Activated naive CD8-positive, alpha-beta T cell treated with anti-CD3 and anti-CD28 coated beads, Interleukin-2, amount 50 U/mL, for 24 hours (primary cell): ENCODE data around the gene OGFR.

Source experiments
- ATAC-seq: fragments of 150-1000 bp; cut with Tn5 transposase; one replicate; pipeline ENCODE4 v1.10.0; 2021
- DNase-seq: peaks from one replicate; pipeline ENCODE4 v3.0.0; 2021
- H3K27ac Mint-ChIP-seq: one replicate; pipeline ENCODE4 v1.8.0; 2021; ENCODE audit warnings: mild to moderate bottlenecking, mixed read lengths
- H3K27me3 Mint-ChIP-seq: one replicate; pipeline ENCODE4 v1.8.0; 2021; ENCODE audit warnings: mixed read lengths
- H3K36me3 Mint-ChIP-seq: one replicate; pipeline ENCODE4 v1.8.0; 2021; ENCODE audit warnings: low read depth, mixed read lengths
- H3K4me1 Mint-ChIP-seq: one replicate; pipeline ENCODE4 v1.8.0; 2021; ENCODE audit warnings: mixed read lengths
- H3K4me3 Mint-ChIP-seq: one replicate; pipeline ENCODE4 v1.8.0; 2021; ENCODE audit warnings: mild to moderate bottlenecking, moderate library complexity, mixed read lengths
- H3K9me3 Mint-ChIP-seq: one replicate; pipeline ENCODE4 v1.8.0; 2021; ENCODE audit warnings: mixed read lengths

The OGFR gene

DNA sequence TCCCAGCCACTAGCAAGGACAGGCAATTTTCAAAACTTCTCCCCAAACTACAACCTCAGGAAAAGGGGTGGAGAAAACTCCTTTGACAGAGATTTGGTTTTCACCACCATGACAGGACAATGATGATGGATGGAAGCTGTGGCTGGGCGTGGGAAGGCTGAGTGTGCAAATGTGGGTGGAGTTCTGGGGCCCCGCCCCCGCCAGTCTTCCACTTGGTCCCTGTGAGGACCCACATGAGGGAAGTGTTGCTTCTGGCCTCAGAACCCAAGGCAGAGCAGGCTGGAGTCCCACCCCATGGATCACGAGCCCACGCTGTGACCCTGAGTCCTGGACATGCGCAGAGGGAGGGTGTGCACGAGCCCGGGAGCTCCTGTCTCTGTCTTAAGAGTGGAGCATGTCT is 29.9 kb upstream of the OGFR start:
- no peak for ATAC-seq
- peak overlapping the region; percentile 42 for H3K27ac Mint-ChIP-seq
- H3K4me3 Mint-ChIP-seq = no peak overlapping the region
- H3K36me3 Mint-ChIP-seq = no peaks in the 10 kb centered on the region
- H3K9me3 Mint-ChIP-seq = no peaks in the 10 kb centered on the region
- H3K4me1 Mint-ChIP-seq = peaks cover 46% of the 10 kb centered on the region
- DNase-seq = peak; percentile 33
- no peaks in the 10 kb centered on the region for H3K27me3 Mint-ChIP-seq

DNA sequence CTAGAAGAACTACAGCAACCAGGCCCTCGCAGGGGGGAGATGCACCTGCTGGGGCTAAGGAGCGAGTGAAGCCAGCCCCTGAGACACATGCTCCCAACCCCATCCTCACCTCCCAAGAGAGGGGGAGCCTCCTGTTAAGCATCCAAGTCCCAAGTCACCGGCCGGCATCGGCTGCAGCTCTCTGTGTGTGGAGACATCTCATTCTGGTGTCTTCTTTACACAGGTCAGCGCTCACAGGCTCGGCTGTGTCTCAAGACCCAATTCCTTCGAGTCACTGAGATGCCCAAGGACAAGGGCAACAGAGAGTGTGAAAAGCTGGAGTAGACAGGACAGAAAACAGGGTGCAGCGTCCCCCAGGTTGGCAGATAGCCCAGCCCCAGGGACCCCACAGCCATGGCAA is 29.4 kb upstream of the OGFR start:
- no peak for ATAC-seq
- Mint-ChIP-seq H3K9me3 (no peaks in the 10 kb centered on the region), H3K36me3 (no peaks in the 10 kb centered on the region), H3K27me3 (no peaks in the 10 kb centered on the region), H3K27ac (no peak overlapping the region), H3K4me1 (peaks cover 46% of the 10 kb centered on the region), H3K4me3 (no peak overlapping the region)
- DNase-seq = no peak

- Mint-ChIP-seq H3K9me3 (no peaks in the 10 kb centered on the region), H3K4me1 (peaks cover 46% of the 10 kb centered on the region), H3K4me3 (peak overlapping the region; percentile 61), H3K27ac (peak overlapping the region; percentile 96), H3K27me3 (no peaks in the 10 kb centered on the region), H3K36me3 (no peaks in the 10 kb centered on the region)
- ATAC-seq (no peak), DNase-seq (no peak)
Observed at GRCh38 chr20:62776035-62776691, 28.5 kb upstream of the OGFR start.

DNA sequence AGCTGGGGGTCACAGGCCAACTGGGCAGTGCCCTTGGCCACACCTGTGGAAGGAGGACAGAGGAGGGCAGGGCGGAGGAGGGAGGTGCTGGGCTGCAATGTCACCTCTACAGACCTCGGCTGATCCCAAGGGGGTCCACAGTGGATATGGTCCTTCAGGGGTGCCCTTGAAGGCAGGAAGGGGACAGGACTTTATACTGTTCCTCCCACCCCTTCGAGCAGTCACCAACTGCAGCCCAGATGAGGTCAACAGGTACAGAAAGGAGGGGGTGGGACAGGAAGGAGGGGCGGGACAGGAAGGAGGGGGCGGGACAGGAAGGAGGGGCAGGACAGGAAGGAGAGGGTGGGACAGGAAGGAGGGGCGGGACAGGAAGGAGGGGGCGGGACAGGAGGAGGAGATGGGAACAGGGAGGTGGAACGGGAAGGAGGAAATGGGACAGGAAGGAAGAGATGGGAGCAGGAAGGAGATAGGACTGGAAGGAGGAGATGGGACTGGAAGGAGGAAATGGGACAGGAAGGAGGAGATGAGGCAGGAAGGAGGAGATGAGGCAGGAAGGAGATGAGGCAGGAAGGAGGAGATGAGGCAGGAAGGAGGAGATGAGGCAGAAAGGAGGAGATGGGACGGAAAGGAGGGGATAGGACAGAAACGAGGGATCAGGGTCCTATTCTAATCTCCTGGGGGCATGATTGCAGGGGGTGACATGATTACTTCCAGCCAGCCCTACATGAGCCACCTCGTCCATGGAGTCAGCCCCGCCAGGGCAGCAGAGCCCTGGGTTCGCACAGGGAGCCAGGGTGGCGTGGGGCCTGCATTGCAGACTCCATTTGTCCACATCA is 27.7 kb upstream of the OGFR start:
- DNase-seq = peak; percentile 66
- Mint-ChIP-seq H3K4me3 (peak overlapping the region; percentile 67), H3K9me3 (no peaks in the 10 kb centered on the region), H3K27me3 (no peaks in the 10 kb centered on the region), H3K27ac (peak overlapping the region; percentile 96), H3K4me1 (peaks cover 46% of the 10 kb centered on the region), H3K36me3 (no peaks in the 10 kb centered on the region)
- peak; percentile 74 for ATAC-seq

- H3K27ac Mint-ChIP-seq = peak overlapping the region; percentile 96
- H3K4me3 Mint-ChIP-seq = no peak overlapping the region
- H3K27me3 Mint-ChIP-seq = no peaks in the 10 kb centered on the region
- no peak for DNase-seq
- no peak for ATAC-seq
- H3K36me3 Mint-ChIP-seq = no peaks in the 10 kb centered on the region
- H3K9me3 Mint-ChIP-seq = no peaks in the 10 kb centered on the region
- peaks cover 43% of the 10 kb centered on the region for H3K4me1 Mint-ChIP-seq
Observed at GRCh38 chr20:62777528-62777830, 27.2 kb upstream of the OGFR start.

GRCh38 chr20:62778058-62778457 is 26.6 kb upstream of the OGFR start:
- no peak overlapping the region for H3K4me3 Mint-ChIP-seq
- H3K27ac Mint-ChIP-seq = no peak overlapping the region
- peaks cover 40% of the 10 kb centered on the region for H3K4me1 Mint-ChIP-seq
- no peaks in the 10 kb centered on the region for H3K27me3 Mint-ChIP-seq
- DNase-seq = no peak
- no peaks in the 10 kb centered on the region for H3K36me3 Mint-ChIP-seq
- no peak for ATAC-seq
- no peaks in the 10 kb centered on the region for H3K9me3 Mint-ChIP-seq

- no peak overlapping the region for H3K4me3 Mint-ChIP-seq
- peaks cover 35% of the 10 kb centered on the region for H3K4me1 Mint-ChIP-seq
- H3K27me3 Mint-ChIP-seq = no peaks in the 10 kb centered on the region
- H3K27ac Mint-ChIP-seq = no peak overlapping the region
- no peak for DNase-seq
- no peaks in the 10 kb centered on the region for H3K9me3 Mint-ChIP-seq
- no peaks in the 10 kb centered on the region for H3K36me3 Mint-ChIP-seq
- no peak for ATAC-seq
Observed at GRCh38 chr20:62778601-62779416, 25.8 kb upstream of the OGFR start.

DNA sequence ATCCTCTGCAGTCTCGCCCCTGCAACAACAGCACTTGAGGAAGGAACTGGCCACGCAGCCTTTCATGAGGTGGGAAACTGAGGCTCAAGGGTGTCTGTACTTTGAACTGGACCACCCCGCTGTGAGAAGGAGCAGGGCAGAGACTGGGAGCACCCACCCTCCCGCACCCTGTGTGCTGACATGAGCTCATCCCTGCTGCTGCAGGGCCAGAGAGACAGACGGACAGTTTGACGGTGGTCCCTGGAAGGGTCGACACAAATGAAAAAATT is 25.3 kb upstream of the OGFR start:
- ATAC-seq = no peak
- no peak for DNase-seq
- Mint-ChIP-seq H3K4me3 (no peak overlapping the region), H3K4me1 (peaks cover 31% of the 10 kb centered on the region), H3K9me3 (no peaks in the 10 kb centered on the region), H3K27me3 (no peaks in the 10 kb centered on the region), H3K36me3 (no peaks in the 10 kb centered on the region), H3K27ac (no peak overlapping the region)

DNA sequence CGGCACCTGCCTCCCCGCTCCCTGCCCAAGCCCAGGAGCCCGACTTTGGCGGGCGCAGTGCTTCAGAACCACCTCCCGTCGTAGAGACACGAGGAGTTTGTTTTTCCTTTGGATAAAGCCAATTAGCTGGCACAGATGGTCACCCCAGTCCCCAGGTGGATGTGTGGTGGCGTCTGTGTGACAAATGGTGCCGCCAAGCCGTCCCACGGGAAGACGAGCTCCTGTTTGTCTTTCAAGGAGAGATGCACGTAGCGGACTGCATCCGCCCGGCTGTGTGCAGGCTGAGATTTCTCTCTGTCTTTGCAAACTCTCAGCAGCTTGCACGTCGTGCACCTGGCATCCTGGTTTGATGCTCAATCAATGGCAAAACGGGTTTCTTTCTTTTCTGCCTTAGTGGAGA is 24.4 kb upstream of the OGFR start:
- no peaks in the 10 kb centered on the region for H3K9me3 Mint-ChIP-seq
- DNase-seq (no peak), ATAC-seq (no peak)
- no peaks in the 10 kb centered on the region for H3K27me3 Mint-ChIP-seq
- no peaks in the 10 kb centered on the region for H3K36me3 Mint-ChIP-seq
- no peak overlapping the region for H3K27ac Mint-ChIP-seq
- peaks cover 23% of the 10 kb centered on the region for H3K4me1 Mint-ChIP-seq
- no peak overlapping the region for H3K4me3 Mint-ChIP-seq

- H3K4me3 Mint-ChIP-seq = no peak overlapping the region
Observed at GRCh38 chr20:62780696-62781095, 23.9 kb upstream of the OGFR start.

DNA sequence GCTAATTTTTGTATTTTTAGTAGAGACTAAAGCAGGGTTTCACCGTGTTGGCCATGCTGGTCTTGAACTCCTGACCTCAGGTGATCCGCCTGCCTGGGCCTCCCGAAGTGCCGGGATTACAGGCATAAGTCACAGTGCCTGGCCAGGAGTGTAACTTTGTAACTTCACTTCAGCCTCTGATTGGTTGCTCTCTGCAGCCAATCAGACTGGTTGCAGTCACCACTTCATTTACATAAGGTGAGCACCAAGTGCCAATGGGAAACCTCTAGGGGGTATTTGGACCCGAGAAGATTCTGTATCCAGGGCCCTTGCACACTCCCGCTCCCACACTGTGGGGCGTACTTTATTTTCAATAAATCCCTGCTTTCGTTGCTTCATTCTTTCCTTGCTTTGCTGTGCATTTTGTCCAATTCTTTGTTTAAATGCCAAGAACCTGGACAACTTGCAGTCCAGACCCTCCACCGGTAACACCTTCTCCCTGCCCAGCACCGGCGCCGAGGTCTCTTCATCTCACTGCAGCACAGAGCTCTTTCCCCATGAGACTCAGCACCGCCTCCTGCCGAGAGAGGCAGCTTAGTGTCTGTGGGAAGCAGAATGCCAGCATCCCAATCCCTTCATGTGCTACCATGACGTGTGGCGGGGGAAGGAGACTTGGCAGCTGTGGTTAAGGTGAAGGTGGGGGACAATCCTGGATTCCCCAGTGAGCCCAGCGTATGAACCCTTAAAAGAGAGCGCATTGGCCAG is 22.3 kb upstream of the OGFR start:
- H3K4me1 Mint-ChIP-seq = peaks cover 5% of the 10 kb centered on the region
- H3K4me3 Mint-ChIP-seq = no peak overlapping the region
- DNase-seq (no peak), ATAC-seq (no peak)
- no peaks in the 10 kb centered on the region for H3K36me3 Mint-ChIP-seq
- H3K27me3 Mint-ChIP-seq = no peaks in the 10 kb centered on the region
- H3K27ac Mint-ChIP-seq = no peak overlapping the region
- no peaks in the 10 kb centered on the region for H3K9me3 Mint-ChIP-seq

More at GRCh38 chr20:62780696-62781095, 23.9 kb upstream of the OGFR start:
- ATAC-seq (no peak), DNase-seq (no peak)
- H3K4me1 Mint-ChIP-seq = peaks cover 18% of the 10 kb centered on the region
- no peaks in the 10 kb centered on the region for H3K9me3 Mint-ChIP-seq
- H3K27ac Mint-ChIP-seq = no peak overlapping the region
- H3K27me3 Mint-ChIP-seq = no peaks in the 10 kb centered on the region
- no peaks in the 10 kb centered on the region for H3K36me3 Mint-ChIP-seq

DNA sequence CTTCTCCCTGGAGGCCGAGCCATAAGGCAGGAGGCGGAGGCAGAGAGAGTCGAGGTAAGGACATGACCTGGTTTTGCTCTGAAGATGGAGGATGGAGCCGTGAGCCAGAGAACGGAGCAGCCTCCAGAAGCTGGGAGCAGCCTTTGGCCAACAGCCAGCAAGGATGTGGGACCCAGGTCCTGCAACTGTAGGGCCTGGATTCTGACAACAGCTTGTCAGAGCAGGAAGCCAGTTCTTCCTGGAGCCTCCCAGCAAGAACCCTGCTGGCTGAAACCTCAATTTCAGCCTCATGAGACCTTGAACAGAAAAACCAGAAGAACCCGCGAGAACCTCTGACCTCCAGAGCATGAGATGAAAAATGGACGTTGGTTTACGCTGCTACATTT is 21.7 kb upstream of the OGFR start:
- H3K9me3 Mint-ChIP-seq = no peaks in the 10 kb centered on the region
- H3K4me3 Mint-ChIP-seq = no peak overlapping the region
- ATAC-seq = no peak
- H3K36me3 Mint-ChIP-seq = no peaks in the 10 kb centered on the region
- no peak for DNase-seq
- H3K27me3 Mint-ChIP-seq = no peaks in the 10 kb centered on the region
- no peak overlapping the region for H3K27ac Mint-ChIP-seq
- peaks cover 9% of the 10 kb centered on the region for H3K4me1 Mint-ChIP-seq

GRCh38 chr20:62784497-62784896 is 20.1 kb upstream of the OGFR start:
- no peak for ATAC-seq

GRCh38 chr20:62785393-62785792 is 19.2 kb upstream of the OGFR start:
- Mint-ChIP-seq H3K27me3 (no peaks in the 10 kb centered on the region), H3K27ac (no peak overlapping the region), H3K4me3 (no peak overlapping the region), H3K4me1 (peaks cover 10% of the 10 kb centered on the region), H3K9me3 (no peaks in the 10 kb centered on the region), H3K36me3 (no peaks in the 10 kb centered on the region)
- ATAC-seq (no peak), DNase-seq (no peak)

More at GRCh38 chr20:62784497-62784896, 20.1 kb upstream of the OGFR start:
- no peaks in the 10 kb centered on the region for H3K9me3 Mint-ChIP-seq
- H3K27ac Mint-ChIP-seq = no peak overlapping the region
- H3K27me3 Mint-ChIP-seq = no peaks in the 10 kb centered on the region
- no peaks in the 10 kb centered on the region for H3K36me3 Mint-ChIP-seq
- no peak overlapping the region for H3K4me3 Mint-ChIP-seq
- DNase-seq = no peak
- peaks cover 10% of the 10 kb centered on the region for H3K4me1 Mint-ChIP-seq
